B cell (primary cell): Measurements from ENCODE around the gene MAST2.

Source experiments
- CTCF ChIP-seq: fragments of 200-600 bp; IDR thresholded peaks from one replicate; pipeline ENCODE4 v1.8.0; 2022; ENCODE audit warnings: antibody characterized with exemption, mild to moderate bottlenecking
- EZH2 ChIP-seq: IDR thresholded peaks from 2 replicates; pipeline ENCODE4 v1.6.1; 2012; ENCODE audit warnings: borderline replicate concordance, low read depth, mild to moderate bottlenecking, moderate library complexity, low read length; ENCODE audit not compliant: insufficient read depth, poor library complexity, severe bottlenecking

GRCh38 chr1:46044116-46044515, 240.7 kb downstream of the MAST2 start:
- TF ChIP-seq CTCF (no peak), EZH2 (no peak)
